ENCODE measurements around the gene ARID3B. TPM values are rescaled to one million over a fixed set of nuclear protein-coding genes. Genes with fewer than 3 reads are reported as not detected.

Gene ARID3B
- total and polyA plus RNA-seq, 2 of the 4 experiments (the other 2 are of a cell fraction) = 2.5 to 5.0 TPM

DNA sequence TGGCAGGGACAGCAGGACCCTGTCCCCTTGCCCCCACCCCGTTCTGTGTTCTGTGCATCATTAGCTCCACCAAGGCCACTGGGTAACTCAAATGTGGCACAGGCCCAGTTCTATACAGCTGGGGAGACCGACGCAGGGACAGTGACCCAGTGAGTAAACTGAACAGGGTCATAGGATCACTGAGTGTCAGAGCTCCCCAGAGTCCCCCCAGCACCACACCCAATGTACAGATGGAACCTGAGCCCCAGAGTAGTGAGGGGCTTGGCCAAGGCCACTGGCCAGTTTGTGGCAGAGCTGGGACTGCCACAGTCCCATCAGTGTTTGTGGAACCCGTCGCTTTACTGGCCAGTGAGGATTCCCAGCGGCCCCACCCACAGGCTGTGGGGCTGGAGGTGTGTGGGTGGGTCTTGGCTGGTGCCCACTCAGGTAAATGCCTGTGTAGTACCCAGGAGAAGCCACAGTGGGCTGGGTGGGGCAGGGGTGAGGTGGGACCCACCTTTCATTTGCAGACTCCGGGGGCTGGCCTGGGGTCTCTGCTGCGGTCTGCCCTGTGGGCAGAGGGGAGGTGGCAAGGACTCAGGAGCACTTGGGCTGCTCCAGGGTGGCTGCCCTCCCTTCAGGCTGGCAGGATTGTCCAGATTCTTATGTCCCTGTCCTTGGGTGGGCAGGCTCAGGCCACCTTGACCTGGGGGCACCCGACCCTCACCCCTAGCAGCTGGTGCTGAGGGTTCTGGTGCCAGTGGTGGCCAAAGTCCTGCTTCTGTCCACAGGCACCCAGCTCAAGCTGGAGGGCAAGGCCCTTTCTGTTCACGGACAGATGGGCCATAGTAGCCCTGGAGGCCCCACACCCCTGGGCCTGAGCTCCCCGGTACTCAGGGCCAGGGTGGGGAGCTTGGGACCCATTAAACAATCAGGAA, 63.0 kb downstream of the ARID3B start:
- intact Hi-C loops (cut with micrococcal nuclease) (no loop called here), dilution Hi-C loops (cut with HindIII; ENCODE audit: low sequenced_read_pairs, unreplicated experiment) (no loop called here), in situ Hi-C loops (cut with MboI; ENCODE audit: low sequenced_read_pairs) (no loop called here)
- Histone ChIP-seq H4K91ac (ENCODE audit: insufficient read depth, low read depth, low read length) (no peak overlapping the region), H2BK20ac (ENCODE audit: low read depth, low read length) (no peak overlapping the region), H3K27me3 (ENCODE audit: control insufficient read depth, insufficient read depth, low read length) (peaks cover 3% of the 10 kb centered on the region; the same call in 1 of the 2 replicates), H3K4ac (ENCODE audit: low read depth, low read length) (no peak overlapping the region), H3K4me3 (ENCODE audit: insufficient read depth, low read depth, low read length) (no peak overlapping the region), H2AK5ac (ENCODE audit: low read depth, low read length) (no peak overlapping the region), H3K4me1 (ENCODE audit: control insufficient read depth, insufficient read depth, low read length) (peaks cover 4% of the 10 kb centered on the region; the same call in 1 of the 2 replicates), H3K79me1 (ENCODE audit: low read depth in 1 of 2, low read length in 2 of 2) (peaks cover 8 to 9% of the 10 kb centered on the region in 2 experiments; a peak in 3 of 4 replicates), H3K4me2 (ENCODE audit: low read depth, low read length) (no peak overlapping the region), H2BK15ac (ENCODE audit: low read depth, low read length) (no peak overlapping the region), H3K18ac (ENCODE audit: low read depth, low read length) (no peak overlapping the region), H2BK120ac (ENCODE audit: low read depth, low read length) (no peak overlapping the region), H4K5ac (ENCODE audit: low read depth, low read length) (no peak overlapping the region), H3K14ac (replicated peaks; ENCODE audit: low read depth, low read length) (no peak overlapping the region), H2AFZ (replicated peaks; ENCODE audit: low read length, poor library complexity) (no peak overlapping the region), H2BK5ac (ENCODE audit: low read depth, low read length, poor library complexity, severe bottlenecking) (no peak overlapping the region), H3K36me3 (ENCODE audit: control insufficient read depth, insufficient read depth, low read length) (no peaks in the 10 kb centered on the region), H3K23ac (ENCODE audit: low read depth, low read length) (no peak overlapping the region), H4K20me1 (ENCODE audit: insufficient read depth, low read length) (0 out of 2 replicates have a peak, but pooled peaks cover 3% of the 10 kb centered on the region), H4K8ac (ENCODE audit: low read depth in 2 of 2, low read length in 2 of 2) (no peak overlapping the region), H2AK9ac (replicated peaks; ENCODE audit: low read depth, low read length, poor library complexity) (peak overlapping the region; percentile 23), H3K56ac (ENCODE audit: extremely low read depth, insufficient read depth, low read length) (no peak overlapping the region), H3K9me3 (ENCODE audit: control insufficient read depth, insufficient read depth, low read length) (no peaks in the 10 kb centered on the region), H3K27ac (ENCODE audit: insufficient read depth, low read length) (no peak overlapping the region), H3K9me1 (ENCODE audit: insufficient read depth, low read length) (peaks cover 4% of the 10 kb centered on the region; the same call in 1 of the 2 replicates), H3K9ac (ENCODE audit: low read depth, low read length) (no peak overlapping the region)
- 84% methylated on average over 5 of the region's 11 CpGs; no CpG with 5 or more reads in 1 of the 2 experiments for WGBS, 2 experiments (ENCODE audit: extremely low coverage in 2 of 2, insufficient read length in 1 of 2)
- TF ChIP-seq MXI1 (IDR thresholded peaks at IDR 0.05; ENCODE audit: borderline replicate concordance, low read depth, low read length) = no peak
- TF ChIP-seq, protein P1, sequence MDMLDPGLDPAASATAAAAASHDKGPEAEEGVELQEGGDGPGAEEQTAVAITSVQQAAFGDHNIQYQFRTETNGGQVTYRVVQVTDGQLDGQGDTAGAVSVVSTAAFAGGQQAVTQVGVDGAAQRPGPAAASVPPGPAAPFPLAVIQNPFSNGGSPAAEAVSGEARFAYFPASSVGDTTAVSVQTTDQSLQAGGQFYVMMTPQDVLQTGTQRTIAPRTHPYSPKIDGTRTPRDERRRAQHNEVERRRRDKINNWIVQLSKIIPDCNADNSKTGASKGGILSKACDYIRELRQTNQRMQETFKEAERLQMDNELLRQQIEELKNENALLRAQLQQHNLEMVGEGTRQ (IDR thresholded peaks at IDR 0.05; ENCODE audit: low read depth, low read length) = no peak
- TF ChIP-seq POLR2A (IDR thresholded peaks at IDR 0.05; ENCODE audit: low read depth, low read length) = no peak
- DNase-seq (no peak), ATAC-seq (ENCODE audit: low read depth) (no peak)
- ChIA-PET POLR2A (ENCODE audit: unreplicated experiment) (interaction anchor here (0.7 kb wide), 1 partner anchor 26 kb away, joined by 4 read pairs; no protein-coding TSS in a partner anchor), CTCF (no interaction called here)
- no TSS peak for BruUV-seq (replicated peaks)

All from IMR-90 (cell line).